SK-N-SH (cell line): ENCODE results near the gene POLR3G. TPM values are rescaled to one million over a fixed set of nuclear protein-coding genes. Genes with fewer than 3 reads are reported as not detected.

Source experiments
- CTCF ChIA-PET: fragments of 300-600, 350-600 bp; formaldehyde crosslinking; extraction: SDS; loops from one replicate; lab custom pipeline; 2021; lab: Yijun Ruan, JAX
- POLR2A ChIA-PET: fragments of 350-600 bp; sonication (Branson Sonifier 250); formaldehyde crosslinking; extraction: SDS; loops from one replicate; lab custom pipeline; 2020; ENCODE audit warnings: antibody characterized with exemption, inconsistent platforms; lab: Yijun Ruan, JAX
- DNase-seq: peaks from one replicate; pipeline ENCODE4 v3.0.0; 2012
- H2AFZ ChIP-seq: fragments of 200-600 bp; sonication (generic); 2 replicates; pipeline ENCODE4 v1.8.1; 2016; ENCODE audit warnings: antibody characterized with exemption, mild to moderate bottlenecking, low read depth
- H3F3A ChIP-seq: fragments of 200-600 bp; sonication (generic); replicated peaks from 2 replicates; pipeline ENCODE3; 2016; ENCODE audit warnings: antibody characterized with exemption, mild to moderate bottlenecking; ENCODE audit not compliant: insufficient read depth
- H3K27ac ChIP-seq, 2 experiments: fragments of 200-500 bp in 1 of 2; fragments of 200-600 bp in 1 of 2; sonication (Bioruptor generic) in 1 of 2; sonication (generic), shearing (Covaris generic) in 1 of 2; 2 replicates each; pipeline versions ENCODE4 v1.5.1 to v1.6.1; 2014 to 2016; ENCODE audit warnings: low read depth in 2 of 2, inconsistent platforms in 1 of 2, low read length in 1 of 2, mild to moderate bottlenecking in 1 of 2, mixed read lengths in 1 of 2
- H3K27me3 ChIP-seq: fragments of 200-600 bp; sonication (generic), shearing (Covaris generic); 2 replicates; pipeline ENCODE4 v1.6.1; 2016; ENCODE audit warnings: mixed run types; ENCODE audit not compliant: insufficient read depth
- H3K36me3 ChIP-seq, 2 experiments: fragments of 200-500 bp in 1 of 2; fragments of 200-600 bp in 1 of 2; sonication (Bioruptor generic) in 1 of 2; sonication (generic) in 1 of 2; replicated peaks in 1 of 2; 2 replicates each; pipeline versions ENCODE3 to v1.5.1; 2014 to 2016; ENCODE audit warnings: low read length in 1 of 2, mild to moderate bottlenecking in 1 of 2; ENCODE audit not compliant: insufficient read depth in 2 of 2, control insufficient read depth in 1 of 2
- H3K4me1 ChIP-seq, 2 experiments: fragments of 200-500 bp in 1 of 2; fragments of 200-600 bp in 1 of 2; sonication (Bioruptor generic) in 1 of 2; sonication (generic), shearing (Covaris generic) in 1 of 2; 2 replicates each; pipeline versions ENCODE4 v1.5.1 to v1.6.1; 2014 to 2016; ENCODE audit warnings: low read depth in 1 of 2, low read length in 1 of 2, mixed run types in 1 of 2; ENCODE audit not compliant: insufficient read depth in 2 of 2, control insufficient read depth in 1 of 2
- H3K4me2 ChIP-seq: fragments of 200-600 bp; sonication (generic), shearing (Covaris generic); 2 replicates; pipeline ENCODE4 v1.6.1; 2017; ENCODE audit warnings: mixed run types
- H3K4me3 ChIP-seq, 2 experiments: fragments of 200-500 bp in 1 of 2; fragments of 200-600 bp in 1 of 2; sonication (Bioruptor generic) in 1 of 2; sonication (generic), shearing (Covaris generic) in 1 of 2; 2 replicates each; pipeline versions ENCODE4 v1.5.1 to v1.8.1; 2014 to 2016; ENCODE audit warnings: low read depth in 2 of 2, inconsistent platforms in 1 of 2, low read length in 1 of 2, mild to moderate bottlenecking in 1 of 2, mixed read lengths in 1 of 2, moderate library complexity in 1 of 2
- H3K79me2 ChIP-seq: fragments of 200-600 bp; sonication (generic); 2 replicates; pipeline ENCODE4 v1.8.1; 2017; ENCODE audit warnings: mild to moderate bottlenecking; ENCODE audit not compliant: insufficient read depth
- H3K9ac ChIP-seq: fragments of 200-600 bp; sonication (generic); 2 replicates; pipeline ENCODE4 v1.6.1; 2017; ENCODE audit warnings: mixed run types
- H3K9me2 ChIP-seq: fragments of 200-600 bp; sonication (generic); 2 replicates; pipeline ENCODE4 v1.6.1; 2017; ENCODE audit warnings: mixed run types
- H3K9me3 ChIP-seq: fragments of 200-600 bp; sonication (generic); 2 replicates; pipeline ENCODE4 v1.6.1; 2017; ENCODE audit warnings: mixed run types, mild to moderate bottlenecking, moderate library complexity
- H4K20me1 ChIP-seq: fragments of 200-600 bp; sonication (generic); 2 replicates; pipeline ENCODE4 v1.6.1; 2017; ENCODE audit warnings: mild to moderate bottlenecking, mixed run types; ENCODE audit not compliant: insufficient read depth
- ELF1 ChIP-seq: IDR thresholded peaks from 2 replicates; pipeline ENCODE4 v1.4.0; 2012
- FOXM1 ChIP-seq: IDR thresholded peaks from 2 replicates; pipeline ENCODE4 v1.4.0; 2012; ENCODE audit warnings: low read depth, mild to moderate bottlenecking
- JUND ChIP-seq: IDR thresholded peaks from 2 replicates; pipeline ENCODE4 v1.4.0; 2012
- NFIC ChIP-seq: IDR thresholded peaks from 2 replicates; pipeline ENCODE4 v1.4.0; 2012; ENCODE audit warnings: borderline replicate concordance
- RFX5 ChIP-seq: IDR thresholded peaks from 2 replicates; pipeline ENCODE4 v1.6.1; 2012; ENCODE audit warnings: mild to moderate bottlenecking, improper control_type of control experiment, low read length
- SMC3 ChIP-seq: IDR thresholded peaks from 2 replicates; pipeline ENCODE4 v1.6.1; 2012; ENCODE audit warnings: low read depth, low read length, improper control_type of control experiment
- TCF12 ChIP-seq: IDR thresholded peaks from 2 replicates; pipeline ENCODE4 v1.4.0; 2012
- YY1 ChIP-seq: IDR thresholded peaks from 2 replicates; pipeline ENCODE4 v1.4.0; 2012; ENCODE audit warnings: low read depth, mild to moderate bottlenecking
- WGBS: methylation state at CpG from one replicate; pipeline ENCODE4 v1.1.6; 2017; ENCODE audit warnings: low lambda C conversion rate; 5-methylcytosine and 5-hydroxymethylcytosine counted together
- polyA plus RNA-seq, 3 experiments: library from polyadenylated mRNA; depleted of rRNA; stranded (reverse); fragments of >200 nt; gene quantifications; 2 replicates each; pipeline ENCODE4 v1.2.3, GENCODE V29; 2012
- TF ChIP-seq, protein P1 (sequence below): fragments of 150-350 bp; IDR thresholded peaks from 2 replicates; pipeline ENCODE4 v1.6.1; 2017; ENCODE audit warnings: antibody characterized with exemption, low read length, low read depth, borderline replicate concordance
- TF ChIP-seq, protein P2 (sequence below): IDR thresholded peaks from 2 replicates; pipeline ENCODE4 v1.4.0; 2012; ENCODE audit warnings: low read depth, borderline replicate concordance
- TF ChIP-seq, protein P3 (sequence below): IDR thresholded peaks from 2 replicates; pipeline ENCODE4 v1.6.1; 2012; ENCODE audit warnings: mild to moderate bottlenecking, low read depth, low read length, moderate library complexity
- TF ChIP-seq, protein P4 (sequence below): IDR thresholded peaks from 2 replicates; pipeline ENCODE4 v1.4.0; 2012; ENCODE audit warnings: low read depth

POLR3G gene
- polyA plus RNA-seq, 1 of the 3 experiments (the other 2 are of a cell fraction) = 17.1 TPM

DNA sequence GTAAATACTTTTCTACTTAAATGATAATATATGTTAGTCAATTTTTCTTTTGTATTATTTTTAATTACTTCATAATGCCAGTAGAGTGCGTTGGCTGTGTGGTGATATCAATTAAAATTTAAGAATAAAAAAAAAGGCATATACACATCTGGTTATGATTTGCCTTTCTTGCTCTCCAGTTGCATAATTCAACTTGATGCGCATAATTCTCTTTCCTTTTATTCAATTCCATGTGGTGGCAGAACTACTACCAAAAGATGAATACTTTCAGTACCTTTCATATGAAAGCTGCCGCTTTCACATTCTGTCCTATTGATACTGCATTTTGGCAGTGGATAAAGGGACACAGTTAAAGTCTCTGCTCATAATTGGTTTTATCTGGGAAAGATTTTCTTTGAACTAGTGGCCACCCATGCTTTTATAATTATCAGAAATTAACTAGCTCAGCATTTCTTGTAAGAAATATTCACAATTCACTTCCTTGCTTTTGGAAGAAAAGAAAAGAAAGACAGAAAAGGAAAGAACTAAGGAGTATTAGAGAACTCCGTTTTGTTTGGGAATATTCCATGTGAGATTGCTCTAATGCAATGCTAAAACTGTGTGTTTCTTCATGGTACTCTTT lies 71.7 kb downstream of the POLR3G start (continued):
- TF ChIP-seq, protein P1, sequence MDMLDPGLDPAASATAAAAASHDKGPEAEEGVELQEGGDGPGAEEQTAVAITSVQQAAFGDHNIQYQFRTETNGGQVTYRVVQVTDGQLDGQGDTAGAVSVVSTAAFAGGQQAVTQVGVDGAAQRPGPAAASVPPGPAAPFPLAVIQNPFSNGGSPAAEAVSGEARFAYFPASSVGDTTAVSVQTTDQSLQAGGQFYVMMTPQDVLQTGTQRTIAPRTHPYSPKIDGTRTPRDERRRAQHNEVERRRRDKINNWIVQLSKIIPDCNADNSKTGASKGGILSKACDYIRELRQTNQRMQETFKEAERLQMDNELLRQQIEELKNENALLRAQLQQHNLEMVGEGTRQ = no peak

DNA sequence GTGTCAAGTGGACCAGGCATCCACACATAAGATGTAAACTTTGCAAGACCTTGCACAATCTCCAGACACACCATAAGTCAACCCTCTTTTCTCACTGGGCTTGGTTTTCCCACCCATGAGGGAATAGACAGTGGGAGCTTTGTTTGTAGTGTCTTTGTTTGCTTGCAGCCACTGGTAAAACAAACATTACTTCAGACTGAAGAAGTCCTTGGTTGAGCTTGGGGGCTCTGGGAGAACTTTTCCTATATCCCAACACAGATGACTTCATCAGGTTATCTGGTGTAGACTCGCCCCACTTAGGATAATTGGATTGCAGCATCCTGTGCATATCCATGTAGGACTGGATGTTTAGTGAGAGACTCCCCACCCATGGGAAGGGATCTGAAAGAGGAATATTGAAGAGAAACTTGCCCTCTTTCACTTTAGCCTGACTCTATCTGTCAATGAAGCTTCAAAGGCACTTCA lies 72.4 kb downstream of the POLR3G start:
- Histone ChIP-seq H2AFZ (no peak overlapping the region), H3K9me2 (no peaks in the 10 kb centered on the region), H3K36me3 (no peaks in the 10 kb centered on the region), H3F3A (no peaks in the 10 kb centered on the region), H3K9ac (no peak overlapping the region), H3K27ac (no peak overlapping the region), H3K4me3 (no peak overlapping the region), H3K4me2 (no peak overlapping the region), H3K27me3 (no peaks in the 10 kb centered on the region), H3K4me1 (peaks cover 0 to 2% of the 10 kb centered on the region in 2 experiments; a peak in 2 of 4 replicates), H3K79me2 (no peaks in the 10 kb centered on the region), H3K9me3 (no peaks in the 10 kb centered on the region), H4K20me1 (no peaks in the 10 kb centered on the region)
- TF ChIP-seq, protein P2, sequence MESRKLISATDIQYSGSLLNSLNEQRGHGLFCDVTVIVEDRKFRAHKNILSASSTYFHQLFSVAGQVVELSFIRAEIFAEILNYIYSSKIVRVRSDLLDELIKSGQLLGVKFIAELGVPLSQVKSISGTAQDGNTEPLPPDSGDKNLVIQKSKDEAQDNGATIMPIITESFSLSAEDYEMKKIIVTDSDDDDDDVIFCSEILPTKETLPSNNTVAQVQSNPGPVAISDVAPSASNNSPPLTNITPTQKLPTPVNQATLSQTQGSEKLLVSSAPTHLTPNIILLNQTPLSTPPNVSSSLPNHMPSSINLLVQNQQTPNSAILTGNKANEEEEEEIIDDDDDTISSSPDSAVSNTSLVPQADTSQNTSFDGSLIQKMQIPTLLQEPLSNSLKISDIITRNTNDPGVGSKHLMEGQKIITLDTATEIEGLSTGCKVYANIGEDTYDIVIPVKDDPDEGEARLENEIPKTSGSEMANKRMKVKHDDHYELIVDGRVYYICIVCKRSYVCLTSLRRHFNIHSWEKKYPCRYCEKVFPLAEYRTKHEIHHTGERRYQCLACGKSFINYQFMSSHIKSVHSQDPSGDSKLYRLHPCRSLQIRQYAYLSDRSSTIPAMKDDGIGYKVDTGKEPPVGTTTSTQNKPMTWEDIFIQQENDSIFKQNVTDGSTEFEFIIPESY = no peak
- TF ChIP-seq SMC3 = no peak
- TF ChIP-seq JUND = no peak
- TF ChIP-seq YY1 = no peak
- TF ChIP-seq RFX5 = no peak
- no peak for TF ChIP-seq TCF12
- no peak for TF ChIP-seq FOXM1
- TF ChIP-seq, protein P3, sequence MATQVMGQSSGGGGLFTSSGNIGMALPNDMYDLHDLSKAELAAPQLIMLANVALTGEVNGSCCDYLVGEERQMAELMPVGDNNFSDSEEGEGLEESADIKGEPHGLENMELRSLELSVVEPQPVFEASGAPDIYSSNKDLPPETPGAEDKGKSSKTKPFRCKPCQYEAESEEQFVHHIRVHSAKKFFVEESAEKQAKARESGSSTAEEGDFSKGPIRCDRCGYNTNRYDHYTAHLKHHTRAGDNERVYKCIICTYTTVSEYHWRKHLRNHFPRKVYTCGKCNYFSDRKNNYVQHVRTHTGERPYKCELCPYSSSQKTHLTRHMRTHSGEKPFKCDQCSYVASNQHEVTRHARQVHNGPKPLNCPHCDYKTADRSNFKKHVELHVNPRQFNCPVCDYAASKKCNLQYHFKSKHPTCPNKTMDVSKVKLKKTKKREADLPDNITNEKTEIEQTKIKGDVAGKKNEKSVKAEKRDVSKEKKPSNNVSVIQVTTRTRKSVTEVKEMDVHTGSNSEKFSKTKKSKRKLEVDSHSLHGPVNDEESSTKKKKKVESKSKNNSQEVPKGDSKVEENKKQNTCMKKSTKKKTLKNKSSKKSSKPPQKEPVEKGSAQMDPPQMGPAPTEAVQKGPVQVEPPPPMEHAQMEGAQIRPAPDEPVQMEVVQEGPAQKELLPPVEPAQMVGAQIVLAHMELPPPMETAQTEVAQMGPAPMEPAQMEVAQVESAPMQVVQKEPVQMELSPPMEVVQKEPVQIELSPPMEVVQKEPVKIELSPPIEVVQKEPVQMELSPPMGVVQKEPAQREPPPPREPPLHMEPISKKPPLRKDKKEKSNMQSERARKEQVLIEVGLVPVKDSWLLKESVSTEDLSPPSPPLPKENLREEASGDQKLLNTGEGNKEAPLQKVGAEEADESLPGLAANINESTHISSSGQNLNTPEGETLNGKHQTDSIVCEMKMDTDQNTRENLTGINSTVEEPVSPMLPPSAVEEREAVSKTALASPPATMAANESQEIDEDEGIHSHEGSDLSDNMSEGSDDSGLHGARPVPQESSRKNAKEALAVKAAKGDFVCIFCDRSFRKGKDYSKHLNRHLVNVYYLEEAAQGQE = no peak
- TF ChIP-seq, protein P4, sequence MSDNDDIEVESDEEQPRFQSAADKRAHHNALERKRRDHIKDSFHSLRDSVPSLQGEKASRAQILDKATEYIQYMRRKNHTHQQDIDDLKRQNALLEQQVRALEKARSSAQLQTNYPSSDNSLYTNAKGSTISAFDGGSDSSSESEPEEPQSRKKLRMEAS = no peak
- TF ChIP-seq NFIC = no peak
- no peak for TF ChIP-seq ELF1
- ChIA-PET POLR2A (no interaction called here), CTCF (interaction anchor here (0.8 to 1.4 kb wide), 3 partner anchors 9 to 385 kb away, joined by 3 to 5 read pairs (median 3); no protein-coding TSS in a partner anchor)
- 50% methylated on average over 1 of the region's 1 CpG for WGBS
- no peak for DNase-seq
